HepG2 (cell line): ENCODE measurements around the gene ACSM6. TPM values are rescaled to one million over a fixed set of nuclear protein-coding genes. Genes with fewer than 3 reads are reported as not detected.

Experiments used
- BCL3 ChIP-seq: sonication (generic); formaldehyde crosslinking; IDR thresholded peaks from 2 replicates; pipeline ENCODE4 v1.5.1; 2020; ENCODE audit warnings: mild to moderate bottlenecking, missing genetic modification reagents, moderate library complexity
- GABPB1 ChIP-seq: IDR thresholded peaks from 2 replicates; pipeline ENCODE4 v1.6.1; 2016; ENCODE audit warnings: mild to moderate bottlenecking, missing genetic modification reagents, moderate library complexity, missing compliant biosample characterization
- IRF2 ChIP-seq: IDR thresholded peaks from 2 replicates; pipeline ENCODE4 v1.6.1; 2018; ENCODE audit warnings: missing genetic modification reagents, missing compliant biosample characterization
- KDM2A ChIP-seq: sonication (generic); formaldehyde crosslinking; IDR thresholded peaks from 2 replicates; pipeline ENCODE4 v1.4.0; 2020; ENCODE audit warnings: low read depth, missing genetic modification reagents, borderline replicate concordance
- MXI1 ChIP-seq: IDR thresholded peaks from 3 replicates; pipeline ENCODE4 v1.6.1; 2012; ENCODE audit warnings: low read depth, low read length, inconsistent platforms, borderline replicate concordance
- NR2C2 ChIP-seq: sonication (generic); formaldehyde crosslinking; IDR thresholded peaks from 2 replicates; pipeline ENCODE4 v1.4.0; 2020; ENCODE audit warnings: missing genetic modification reagents, mild to moderate bottlenecking, moderate library complexity, borderline replicate concordance
- PAX8 ChIP-seq: sonication (generic); formaldehyde crosslinking; IDR thresholded peaks from 2 replicates; pipeline ENCODE4 v1.8.0; 2022; ENCODE audit warnings: mild to moderate bottlenecking, missing genetic modification reagents, borderline replicate concordance
- POLR2A ChIP-seq, 2 experiments: IDR thresholded peaks; 2 replicates each; pipeline ENCODE4 v1.6.1; 2011; ENCODE audit warnings: low read depth in 2 of 2, low read length in 2 of 2, mild to moderate bottlenecking in 1 of 2, moderate library complexity in 1 of 2; ENCODE audit not compliant: insufficient read depth in 1 of 2
- POLR2G ChIP-seq: fragments of 200-400 bp; formaldehyde crosslinking; IDR thresholded peaks from 2 replicates; pipeline ENCODE4 v1.6.1; 2018; ENCODE audit warnings: mild to moderate bottlenecking, low read depth, low read length, moderate library complexity
- PRDM10 ChIP-seq: sonication (generic); formaldehyde crosslinking; IDR thresholded peaks from 2 replicates; pipeline ENCODE4 v1.4.0; 2020; ENCODE audit warnings: low read depth, missing genetic modification reagents
- SKI ChIP-seq: fragments of 450-650 bp; IDR thresholded peaks from one replicate; pipeline ENCODE4 v1.6.1; 2018; ENCODE audit warnings: mild to moderate bottlenecking; ENCODE audit not compliant: partially characterized antibody
- TBP ChIP-seq: sonication (generic); formaldehyde crosslinking; IDR thresholded peaks from 2 replicates; pipeline ENCODE4 v1.5.0; 2020; ENCODE audit warnings: missing genetic modification reagents
- TFAP4 ChIP-seq: sonication (generic); IDR thresholded peaks from 2 replicates; pipeline ENCODE4 v1.6.1; 2016; ENCODE audit warnings: low read depth, borderline replicate concordance
- ZNF17 ChIP-seq: sonication (generic); formaldehyde crosslinking; IDR thresholded peaks from 2 replicates; pipeline ENCODE4 v1.5.0; 2020; ENCODE audit warnings: mild to moderate bottlenecking, missing genetic modification reagents
- ZNF33A ChIP-seq: sonication (generic); formaldehyde crosslinking; IDR thresholded peaks from 2 replicates; pipeline ENCODE4 v1.5.1; 2020; ENCODE audit warnings: missing genetic modification reagents, mild to moderate bottlenecking, moderate library complexity, borderline replicate concordance
- ZNF496 ChIP-seq: sonication (generic); formaldehyde crosslinking; IDR thresholded peaks from 2 replicates; pipeline ENCODE4 v1.8.1; 2023; ENCODE audit warnings: mild to moderate bottlenecking, moderate library complexity, missing genetic modification reagents; ENCODE audit not compliant: insufficient replicate concordance
- ZNF563 ChIP-seq: sonication (generic); formaldehyde crosslinking; IDR thresholded peaks from 2 replicates; pipeline ENCODE4 v1.8.0; 2022; ENCODE audit warnings: mild to moderate bottlenecking, moderate library complexity, missing genetic modification reagents
- ZNF589 ChIP-seq: sonication (generic); formaldehyde crosslinking; conservative IDR thresholded peaks from 2 replicates; pipeline ENCODE4 v1.8.0; 2022; ENCODE audit warnings: mild to moderate bottlenecking, moderate library complexity, missing genetic modification reagents
- ZNF761 ChIP-seq: sonication (generic); formaldehyde crosslinking; conservative IDR thresholded peaks from 2 replicates; pipeline ENCODE4 v1.4.0; 2020; ENCODE audit warnings: mild to moderate bottlenecking, missing genetic modification reagents
- ZNF772 ChIP-seq: sonication (generic); formaldehyde crosslinking; IDR thresholded peaks from 2 replicates; pipeline ENCODE4 v1.5.0; 2020; ENCODE audit warnings: mild to moderate bottlenecking, missing genetic modification reagents
- ZSCAN22 ChIP-seq: sonication (generic); formaldehyde crosslinking; IDR thresholded peaks from 2 replicates; pipeline ENCODE4 v1.4.0; 2020; ENCODE audit warnings: mild to moderate bottlenecking, missing genetic modification reagents
- ZUFSP ChIP-seq: sonication (generic); formaldehyde crosslinking; IDR thresholded peaks from 2 replicates; pipeline ENCODE4 v1.9.0; 2021; ENCODE audit warnings: missing genetic modification reagents, mild to moderate bottlenecking, borderline replicate concordance
- polyA plus RNA-seq, 8 experiments: library from polyadenylated mRNA; depleted of rRNA in 3 of 8; stranded (reverse) in 7 of 8; unstranded in 1 of 8; fragments of >200 nt; fragmentation: Illumina TruSeq in 4 of 8; extraction: Trizol in 4 of 8; gene quantifications; 2 replicates each; pipeline versions ENCODE4 v1.2.1 to v1.2.3, GENCODE V29; 2011 to 2016; ENCODE audit warnings: low read depth in 4 of 8, missing spikeins in 1 of 8, mixed read lengths in 1 of 8; ENCODE audit not compliant: insufficient read depth in 1 of 8
- total RNA-seq, 5 experiments: library from RNA; depleted of rRNA; stranded (reverse); fragments of >200 nt; fragmentation: Illumina TruSeq; extraction: Trizol; gene quantifications; 2 replicates each; pipeline ENCODE4 v1.2.3, GENCODE V29; 2016; ENCODE audit warnings: low read depth in 1 of 5

The ACSM6 gene
- total and polyA plus RNA-seq, 2 of the 13 experiments (the other 11 are each of a cell fraction or from before 2014, with no cell fraction given) = not detected

- TF ChIP-seq PRDM10 (peak; percentile 30; the same call in 1 of the 2 replicates), SKI (peak; percentile 46), MXI1 (no peak), ZNF589 (CRISPR knock-in tag) (no peak), KDM2A (CRISPR knock-in tag) (no peak), ZNF33A (CRISPR knock-in tag) (no peak), TFAP4 (no peak; the same call in 1 of the 2 replicates), ZNF563 (no peak), PAX8 (CRISPR knock-in tag) (no peak), ZNF761 (CRISPR knock-in tag) (peak; percentile 33; the same call in 1 of the 2 replicates), POLR2G (0 out of 2 replicates have a peak, but pooled peaks have one; percentile 22), NR2C2 (CRISPR knock-in tag) (peak; percentile 75; the same call in 1 of the 2 replicates), GABPB1 (CRISPR knock-in tag) (peak; percentile 53), ZNF17 (CRISPR knock-in tag) (no peak), BCL3 (no peak), TBP (CRISPR knock-in tag) (no peak), ZNF496 (CRISPR knock-in tag) (no peak), ZSCAN22 (CRISPR knock-in tag) (no peak; the same call in 1 of the 2 replicates), POLR2A (IDR thresholded peaks at IDR 0.05; ENCODE audit: insufficient read depth in 1 of 2, low read depth in 2 of 2, low read length in 2 of 2) (peak in 1 of 2 experiments; percentile 17; a peak in 1 of 4 replicates), ZUFSP (CRISPR knock-in tag) (no peak), ZNF772 (CRISPR knock-in tag) (no peak), IRF2 (CRISPR knock-in tag) (peak; percentile 94)
These were observed 79.6 kb downstream of the ACSM6 start (continued) for GRCh38 chr10:95273393-95274312.
